ENCODE results near the gene IKZF2. TPM values are rescaled to one million over a fixed set of nuclear protein-coding genes. Genes with fewer than 3 reads are reported as not detected.

Gene IKZF2
- total and polyA plus RNA-seq, 8 donors = 0.65 to 8.6 (median 3.2) TPM

DNA sequence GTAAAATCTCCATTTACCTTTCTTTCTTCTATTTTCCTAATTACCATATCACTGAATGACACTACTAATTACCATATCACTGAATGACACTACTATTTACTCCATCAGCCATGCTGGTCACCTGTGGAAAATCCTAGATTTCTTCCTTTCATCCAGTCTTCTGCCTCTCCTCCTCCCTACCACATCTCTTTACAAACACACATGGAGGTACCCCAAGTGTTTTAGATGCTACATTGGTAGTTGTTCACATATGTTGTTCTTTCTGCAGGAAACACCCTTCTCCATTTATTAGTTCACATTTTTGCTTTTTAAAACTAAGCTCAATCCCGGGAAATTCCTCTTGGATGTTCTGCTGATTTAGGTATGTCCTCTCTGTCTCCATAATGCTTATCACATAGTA is 134.0 kb downstream of the IKZF2 start:
- Histone ChIP-seq H3K27me3 (no peaks in the 10 kb centered on the region), H3K9me3 (no peaks in the 10 kb centered on the region), H3K27ac (no peak overlapping the region), H3K4me3 (no peak overlapping the region), H3K36me3 (no peaks in the 10 kb centered on the region), H3K4me1 (no peaks in the 10 kb centered on the region)
- DNase-seq (no peak), FAIRE-seq (no peak), ATAC-seq (no peak)
- TF ChIP-seq CTCF (IDR thresholded peaks at IDR 0.05) = no peak
- 91 to 92% methylated on average over 1 of the region's 1 CpG for WGBS, 2 donors
- intact Hi-C loops (cut with DNase I) = no loop called here

- ATAC-seq (no peak), DNase-seq (no peak), FAIRE-seq (no peak)
- no peak for TF ChIP-seq CTCF (IDR thresholded peaks at IDR 0.05)
- Histone ChIP-seq H3K4me1 (no peaks in the 10 kb centered on the region), H3K9me3 (no peaks in the 10 kb centered on the region), H3K4me3 (no peak overlapping the region), H3K27ac (no peak overlapping the region), H3K36me3 (no peaks in the 10 kb centered on the region), H3K27me3 (no peaks in the 10 kb centered on the region)
- intact Hi-C loops (cut with DNase I) = no loop called here
- WGBS, 2 donors = 90 to 93% methylated on average over 4 of the region's 4 CpGs
Observed at GRCh38 chr2:213016984-213017351, 134.4 kb downstream of the IKZF2 start.

DNA sequence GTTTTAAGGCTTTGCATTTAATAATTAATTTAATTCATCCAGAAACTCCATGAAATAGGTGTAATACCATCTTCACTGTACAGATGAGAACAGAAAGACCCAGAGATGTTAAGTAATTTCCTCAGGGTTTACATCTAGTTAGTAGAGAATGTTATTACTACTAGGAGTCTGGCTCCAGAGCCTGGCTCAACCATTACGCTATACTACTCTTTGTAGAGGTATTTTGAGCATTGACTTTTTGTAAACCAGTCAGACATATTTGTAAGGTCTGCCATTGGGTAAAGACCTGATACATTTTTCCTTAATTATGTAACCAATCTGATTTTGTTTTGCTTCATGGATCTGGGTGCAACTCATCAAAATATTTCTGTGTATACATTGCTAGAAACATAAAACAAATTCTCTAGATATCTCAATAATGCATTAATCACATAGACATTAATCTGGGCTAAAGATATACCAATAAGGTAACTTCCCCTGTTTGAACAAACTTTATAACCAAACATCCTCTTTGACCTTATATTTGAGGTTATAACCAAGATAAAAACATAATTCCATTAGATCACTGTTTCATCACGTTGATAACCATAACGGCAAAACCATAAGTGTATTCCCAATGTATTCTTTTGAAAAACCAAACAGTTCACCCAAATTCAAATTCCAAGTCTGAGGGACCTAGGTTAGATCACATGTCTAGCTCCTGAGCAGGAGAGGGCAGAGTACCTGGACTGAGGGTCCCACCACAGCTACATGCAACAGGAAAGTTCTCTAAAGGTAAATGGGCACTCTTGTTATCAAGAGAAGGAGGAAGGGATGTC is 135.0 kb downstream of the IKZF2 start:
- no peak overlapping the region for H3K27ac ChIP-seq
- intact Hi-C loops (cut with DNase I) = no loop called here
- 83 to 90% methylated on average over 3 of the region's 3 CpGs for WGBS, 2 donors
- H3K4me3 ChIP-seq = no peak overlapping the region
- no peaks in the 10 kb centered on the region for H3K36me3 ChIP-seq
- H3K9me3 ChIP-seq = no peaks in the 10 kb centered on the region
- ATAC-seq = no peak
- no peak for TF ChIP-seq CTCF (IDR thresholded peaks at IDR 0.05)
- no peak for DNase-seq
- H3K27me3 ChIP-seq = no peaks in the 10 kb centered on the region
- H3K4me1 ChIP-seq = no peaks in the 10 kb centered on the region
- no peak for FAIRE-seq

- Histone ChIP-seq H3K4me1 (no peaks in the 10 kb centered on the region), H3K27me3 (no peaks in the 10 kb centered on the region), H3K9me3 (no peaks in the 10 kb centered on the region), H3K27ac (no peak overlapping the region), H3K4me3 (no peak overlapping the region), H3K36me3 (no peaks in the 10 kb centered on the region)
- no peak for ATAC-seq
- 92 to 97% methylated on average over 7 of the region's 7 CpGs for WGBS, 2 donors
- no peak for TF ChIP-seq CTCF (IDR thresholded peaks at IDR 0.05)
- FAIRE-seq = no peak
- intact Hi-C loops (cut with DNase I) = no loop called here
- DNase-seq = no peak
Observed at GRCh38 chr2:213015387-213016165, 135.8 kb downstream of the IKZF2 start.

- ATAC-seq = no peak
- H3K36me3 ChIP-seq = no peaks in the 10 kb centered on the region
Observed at GRCh38 chr2:213013979-213014378, 137.4 kb downstream of the IKZF2 start.

More at GRCh38 chr2:213013979-213014378, 137.4 kb downstream of the IKZF2 start:
- no peaks in the 10 kb centered on the region for H3K27me3 ChIP-seq
- no peak for TF ChIP-seq CTCF (IDR thresholded peaks at IDR 0.05)
- intact Hi-C loops (cut with DNase I) = no loop called here
- no peak overlapping the region for H3K4me3 ChIP-seq
- H3K27ac ChIP-seq = no peak overlapping the region
- FAIRE-seq (no peak), DNase-seq (no peak)
- 93 to 95% methylated on average over 2 of the region's 2 CpGs for WGBS, 2 donors
- H3K9me3 ChIP-seq = no peaks in the 10 kb centered on the region
- H3K4me1 ChIP-seq = no peaks in the 10 kb centered on the region
